Smooth muscle cell (in vitro differentiated cells): Measurements from ENCODE around the gene CPED1. TPM values are rescaled to one million over a fixed set of nuclear protein-coding genes. Genes with fewer than 3 reads are reported as not detected.

Experiments
- DNase-seq: peaks from one replicate; lab custom pipeline; 2025; ENCODE audit not compliant: unreplicated experiment; lab: John Stamatoyannopoulos, UW
- H2AFZ ChIP-seq: fragments of 200-600 bp; sonication (generic); 2 replicates; pipeline ENCODE4 v1.6.0; 2016; ENCODE audit warnings: antibody characterized with exemption, low read depth, mild to moderate bottlenecking
- H3F3A ChIP-seq: fragments of 200-600 bp; sonication (generic); 2 replicates; pipeline ENCODE4 v1.6.0; 2017; ENCODE audit warnings: antibody characterized with exemption, low read depth
- H3K27ac ChIP-seq: fragments of 200-600 bp; sonication (generic); 2 replicates; pipeline ENCODE4 v1.5.1; 2016; ENCODE audit warnings: low read depth, mild to moderate bottlenecking
- H3K27me3 ChIP-seq: fragments of 200-600 bp; sonication (generic); 2 replicates; pipeline ENCODE4 v1.6.1; 2016; ENCODE audit warnings: low read depth, mild to moderate bottlenecking
- H3K36me3 ChIP-seq: fragments of 200-600 bp; sonication (generic); 2 replicates; pipeline ENCODE4 v1.5.1; 2016; ENCODE audit warnings: low read depth
- H3K4me1 ChIP-seq: fragments of 200-600 bp; sonication (generic); 2 replicates; pipeline ENCODE4 v1.5.1; 2016; ENCODE audit warnings: low read depth
- H3K4me2 ChIP-seq: fragments of 200-600 bp; sonication (generic); 2 replicates; pipeline ENCODE4 v1.6.0; 2016; ENCODE audit warnings: mild to moderate bottlenecking
- H3K4me3 ChIP-seq: fragments of 200-600 bp; sonication (generic); 2 replicates; pipeline ENCODE4 v1.5.1; 2016; ENCODE audit warnings: mild to moderate bottlenecking
- H3K79me2 ChIP-seq: fragments of 200-600 bp; sonication (generic); 2 replicates; pipeline ENCODE4 v1.6.0; 2016; ENCODE audit warnings: low read depth, mild to moderate bottlenecking
- H3K9ac ChIP-seq: fragments of 200-600 bp; sonication (generic); 2 replicates; pipeline ENCODE4 v1.6.0; 2016; ENCODE audit warnings: low read depth
- H3K9me3 ChIP-seq: fragments of 200-600 bp; sonication (generic); replicated peaks from 2 replicates; pipeline ENCODE4 v1.5.1; 2016; ENCODE audit warnings: low read depth
- H4K20me1 ChIP-seq: fragments of 200-600 bp; sonication (generic); 2 replicates; pipeline ENCODE4 v1.6.0; 2016; ENCODE audit warnings: low read depth
- WGBS: methylation state at CpG from one replicate; pipeline ENCODE4 v1.1.7; 2016; ENCODE audit warnings: low lambda C conversion rate; 5-methylcytosine and 5-hydroxymethylcytosine counted together
- polyA plus RNA-seq: library from polyadenylated mRNA; unstranded; fragments of >200 nt; fragmentation: Nextera tagmentation; extraction: Ambion mirVana; gene quantifications from 2 replicates; pipeline ENCODE4 v1.2.1, GENCODE V29; 2016
- total RNA-seq: library from RNA; depleted of rRNA; stranded (reverse); fragments of >200 nt; gene quantifications from 2 replicates; pipeline ENCODE4 v1.2.3, GENCODE V29; 2014
- TF ChIP-seq, protein P1 (sequence below): fragments of 200-600 bp; sonication (generic); IDR thresholded peaks from 2 replicates; pipeline ENCODE4 v1.5.1; 2017; ENCODE audit warnings: borderline replicate concordance, mild to moderate bottlenecking, antibody characterized with exemption; ENCODE audit not compliant: insufficient read depth, poor library complexity, severe bottlenecking

The CPED1 gene
- total and polyA plus RNA-seq, 2 experiments from 2014 or later, result 9.5 to 12.9 TPM

DNA sequence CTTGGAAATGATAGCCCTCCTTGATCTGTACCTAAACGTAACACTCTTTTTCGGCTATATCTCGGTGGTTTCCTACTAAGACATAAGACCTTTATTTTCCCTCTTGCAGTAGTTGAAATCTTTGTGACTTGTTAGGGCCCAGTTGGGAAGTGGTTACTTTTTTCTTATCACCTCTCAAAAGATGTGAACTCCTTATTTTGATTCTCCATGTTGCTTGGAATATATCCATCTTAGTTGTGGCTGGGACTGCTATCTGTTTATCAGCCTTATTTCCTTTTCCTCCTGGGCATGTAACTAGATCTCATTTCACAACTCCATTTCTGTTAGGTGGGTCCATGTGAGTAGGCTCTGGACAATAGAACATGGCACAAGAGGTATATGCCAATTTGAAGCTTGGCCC lies 4.1 kb upstream of the CPED1 start:
- no peak for DNase-seq
- H3K9ac ChIP-seq, result no peak overlapping the region
- no peak overlapping the region for H3K4me2 ChIP-seq
- H3K27ac ChIP-seq, result no peak overlapping the region
- H3K4me1 ChIP-seq, result peaks cover 12% of the 10 kb centered on the region
- TF ChIP-seq, protein P1, sequence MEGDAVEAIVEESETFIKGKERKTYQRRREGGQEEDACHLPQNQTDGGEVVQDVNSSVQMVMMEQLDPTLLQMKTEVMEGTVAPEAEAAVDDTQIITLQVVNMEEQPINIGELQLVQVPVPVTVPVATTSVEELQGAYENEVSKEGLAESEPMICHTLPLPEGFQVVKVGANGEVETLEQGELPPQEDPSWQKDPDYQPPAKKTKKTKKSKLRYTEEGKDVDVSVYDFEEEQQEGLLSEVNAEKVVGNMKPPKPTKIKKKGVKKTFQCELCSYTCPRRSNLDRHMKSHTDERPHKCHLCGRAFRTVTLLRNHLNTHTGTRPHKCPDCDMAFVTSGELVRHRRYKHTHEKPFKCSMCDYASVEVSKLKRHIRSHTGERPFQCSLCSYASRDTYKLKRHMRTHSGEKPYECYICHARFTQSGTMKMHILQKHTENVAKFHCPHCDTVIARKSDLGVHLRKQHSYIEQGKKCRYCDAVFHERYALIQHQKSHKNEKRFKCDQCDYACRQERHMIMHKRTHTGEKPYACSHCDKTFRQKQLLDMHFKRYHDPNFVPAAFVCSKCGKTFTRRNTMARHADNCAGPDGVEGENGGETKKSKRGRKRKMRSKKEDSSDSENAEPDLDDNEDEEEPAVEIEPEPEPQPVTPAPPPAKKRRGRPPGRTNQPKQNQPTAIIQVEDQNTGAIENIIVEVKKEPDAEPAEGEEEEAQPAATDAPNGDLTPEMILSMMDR, result no peak
- no peak overlapping the region for H3K4me3 ChIP-seq
- H3K36me3 ChIP-seq, result no peaks in the 10 kb centered on the region
- H3K27me3 ChIP-seq, result no peaks in the 10 kb centered on the region
- 91% methylated on average over 3 of the region's 3 CpGs for WGBS
- peaks cover 12% of the 10 kb centered on the region for H3F3A ChIP-seq
- H3K9me3 ChIP-seq, result no peaks in the 10 kb centered on the region
- H4K20me1 ChIP-seq, result no peaks in the 10 kb centered on the region
- H2AFZ ChIP-seq, result no peak overlapping the region
- no peaks in the 10 kb centered on the region for H3K79me2 ChIP-seq

DNA sequence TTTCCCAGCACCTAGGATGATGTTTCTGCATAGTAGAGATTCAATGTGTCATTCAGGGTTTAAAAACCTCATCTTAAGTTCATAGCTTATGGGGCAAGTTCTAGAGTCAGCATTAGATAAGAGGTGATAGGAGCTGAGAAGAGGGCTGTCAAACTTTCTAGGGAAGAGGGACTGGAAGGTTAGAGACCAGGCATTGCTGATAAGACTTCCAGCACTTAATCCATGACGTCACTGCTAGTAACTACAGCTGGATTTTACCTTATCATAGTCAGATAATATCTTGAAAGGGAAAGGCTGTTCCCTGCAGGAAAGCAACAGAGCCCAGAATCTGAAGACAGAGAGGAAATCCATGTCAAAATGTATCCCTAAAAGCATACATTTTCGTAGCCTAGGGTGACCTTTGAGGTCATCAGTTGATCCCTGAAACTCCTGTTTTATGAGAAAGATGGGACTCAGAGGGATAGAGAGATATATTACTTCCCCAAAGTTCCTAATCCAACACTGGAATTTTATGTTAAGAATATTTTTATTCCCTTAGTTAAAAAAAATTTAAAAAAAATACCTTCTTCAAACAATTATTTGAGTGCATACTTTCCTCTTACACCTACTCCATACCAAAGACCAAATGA lies 3.3 kb upstream of the CPED1 start:
- DNase-seq, result no peak
- TF ChIP-seq, protein P1, result no peak
- H4K20me1 ChIP-seq, result no peaks in the 10 kb centered on the region

GRCh38 chr7:120985839-120986238 lies 2.7 kb upstream of the CPED1 start:
- 89% methylated on average over 2 of the region's 2 CpGs for WGBS
- no peak overlapping the region for H2AFZ ChIP-seq
- TF ChIP-seq, protein P1, result no peak
- peaks cover 11% of the 10 kb centered on the region for H3K4me1 ChIP-seq
- no peaks in the 10 kb centered on the region for H3K27me3 ChIP-seq
- H3K36me3 ChIP-seq, result no peaks in the 10 kb centered on the region
- H3K9ac ChIP-seq, result no peak overlapping the region
- H3K79me2 ChIP-seq, result peaks cover 7% of the 10 kb centered on the region
- no peak overlapping the region for H3K4me2 ChIP-seq
- no peak overlapping the region for H3K27ac ChIP-seq
- DNase-seq, result no peak
- H3F3A ChIP-seq, result peaks cover 18% of the 10 kb centered on the region
- no peaks in the 10 kb centered on the region for H3K9me3 ChIP-seq
- H4K20me1 ChIP-seq, result no peaks in the 10 kb centered on the region
- no peak overlapping the region for H3K4me3 ChIP-seq

More for the DNA sequence above, 3.3 kb upstream of the CPED1 start:
- peaks cover 8% of the 10 kb centered on the region for H3K4me1 ChIP-seq
- H3K4me3 ChIP-seq, result no peak overlapping the region
- no peak overlapping the region for H2AFZ ChIP-seq
- no peaks in the 10 kb centered on the region for H3K27me3 ChIP-seq
- no peaks in the 10 kb centered on the region for H3K9me3 ChIP-seq
- no peaks in the 10 kb centered on the region for H3K36me3 ChIP-seq
- peaks cover under 1% of the 10 kb centered on the region for H3K79me2 ChIP-seq
- no peak overlapping the region for H3K9ac ChIP-seq
- H3K27ac ChIP-seq, result no peak overlapping the region
- no peak overlapping the region for H3K4me2 ChIP-seq
- 11% methylated on average over 2 of the region's 2 CpGs for WGBS
- peaks cover 18% of the 10 kb centered on the region for H3F3A ChIP-seq

DNA sequence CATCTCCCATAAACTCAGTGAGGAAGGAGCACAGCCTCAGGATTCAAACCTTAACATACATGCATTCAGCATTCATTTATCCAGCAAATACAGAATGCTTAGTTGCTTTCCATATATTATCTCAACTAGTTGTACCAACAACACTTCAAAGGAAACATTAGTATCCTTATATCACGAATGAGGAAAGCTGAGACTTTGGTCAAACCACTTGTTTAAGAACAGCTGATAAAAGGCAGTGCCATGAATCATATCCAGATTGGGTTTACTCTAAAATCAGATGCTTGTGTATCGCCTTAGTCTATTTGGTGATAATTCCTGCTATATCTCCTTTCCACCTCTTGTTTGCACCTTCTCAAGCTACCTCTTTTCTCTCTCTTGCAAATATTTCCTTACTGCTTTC lies 1.9 kb upstream of the CPED1 start:
- peaks cover 11% of the 10 kb centered on the region for H3K79me2 ChIP-seq

More for the DNA sequence above, 1.9 kb upstream of the CPED1 start:
- Histone ChIP-seq H4K20me1 (no peaks in the 10 kb centered on the region), H3K9ac (no peak overlapping the region), H3F3A (peaks cover 18% of the 10 kb centered on the region), H2AFZ (no peak overlapping the region), H3K4me1 (peaks cover 11% of the 10 kb centered on the region), H3K36me3 (no peaks in the 10 kb centered on the region), H3K4me2 (no peak overlapping the region), H3K27ac (no peak overlapping the region), H3K4me3 (no peak overlapping the region), H3K27me3 (no peaks in the 10 kb centered on the region), H3K9me3 (no peaks in the 10 kb centered on the region)
- DNase-seq, result no peak
- TF ChIP-seq, protein P1, result no peak
- WGBS, result 17% methylated on average over 2 of the region's 2 CpGs
